Pons (tissue), 1 donor: ENCODE data around the gene GTPBP3.
"Not testable (repeated sequence)": the region's sequence is repeated elsewhere in the genome, so short reads cannot be mapped to it uniquely, and the experiment has no call there.

Experiments
- DNase-seq: peaks from one replicate; pipeline ENCODE4 v3.0.0-alpha.2; 2016; ENCODE audit warnings: low spot score

GTPBP3 gene

GRCh38 chr19:17336872-17337674, at the start of gene GTPBP3:
GTPBP3 (plus strand) TSS chr19:17337553; CDS start chr19:17337612, 59 bp downstream.
- peak; percentile 99 for DNase-seq

GRCh38 chr19:17289489-17289888, 47.9 kb upstream of the GTPBP3 start:
- DNase-seq, result no peak

GRCh38 chr19:17292301-17293074, 44.9 kb upstream of the GTPBP3 start:
- peak; percentile 76 for DNase-seq

GRCh38 chr19:17293605-17294004, 43.7 kb upstream of the GTPBP3 start:
- no peak for DNase-seq

- no peak for DNase-seq
These were observed 43.1 kb upstream of the GTPBP3 start for GRCh38 chr19:17294051-17294891.

- not testable (repeated sequence) for DNase-seq
These were observed 41.8 kb upstream of the GTPBP3 start for GRCh38 chr19:17295551-17295950.

- DNase-seq, result no peak
These were observed 41.1 kb upstream of the GTPBP3 start for GRCh38 chr19:17296273-17296672.

- no peak for DNase-seq
These were observed 40.4 kb upstream of the GTPBP3 start for GRCh38 chr19:17296976-17297375.

GRCh38 chr19:17300992-17301619, 36.2 kb upstream of the GTPBP3 start:
- DNase-seq, result no peak

GRCh38 chr19:17302391-17303166, 34.8 kb upstream of the GTPBP3 start:
- no peak for DNase-seq

GRCh38 chr19:17303167-17303939, 34.0 kb upstream of the GTPBP3 start, which contains the start of gene ABHD8:
ABHD8 (minus strand) TSS chr19:17303425; CDS start chr19:17301616, 1,809 bp downstream.
- DNase-seq, result peak; percentile 89

- no peak for DNase-seq
These were observed 33.4 kb upstream of the GTPBP3 start for GRCh38 chr19:17303940-17304267.

- DNase-seq, result peak; percentile 31
These were observed 32.8 kb upstream of the GTPBP3 start for GRCh38 chr19:17304386-17305215.

GRCh38 chr19:17305216-17305516, 32.2 kb upstream of the GTPBP3 start:
- no peak for DNase-seq

- DNase-seq, result peak; percentile 98
These were observed 31.7 kb upstream of the GTPBP3 start, which contains the start of gene MRPL34 for GRCh38 chr19:17305517-17306284. MRPL34 (plus strand) TSS chr19:17305872; CDS start chr19:17305893, 21 bp downstream.

- DNase-seq, result peak; percentile 24
These were observed 31.1 kb upstream of the GTPBP3 start for GRCh38 chr19:17306285-17306714.

- no peak for DNase-seq
These were observed 29.4 kb upstream of the GTPBP3 start for GRCh38 chr19:17307876-17308377.
